ENCODE measurements around the gene DIO3. TPM values are rescaled to one million over a fixed set of nuclear protein-coding genes. Genes with fewer than 3 reads are reported as not detected.

Gene DIO3
- total RNA-seq, 1 experiment from 2014 or later: not detected

GRCh38 chr14:101600891-101601605 lies 39.8 kb downstream of the DIO3 start:
- H4K8ac ChIP-seq (replicated peaks; ENCODE audit: insufficient read length, low read depth, low read length): no peak overlapping the region
- H3K9ac ChIP-seq (ENCODE audit: extremely low read depth, insufficient read length, low read length): no peak overlapping the region
- no peaks in the 10 kb centered on the region for H3K79me2 ChIP-seq (ENCODE audit: insufficient read depth, low read length)
- no peak overlapping the region; a peak in 1 of 5 replicates for H3K4me3 Mint-ChIP-seq
- no peaks in the 10 kb centered on the region for H3K23me2 ChIP-seq (ENCODE audit: insufficient read length, low read depth, low read length, poor library complexity, severe bottlenecking)
- no peak overlapping the region for H3K27ac ChIP-seq (ENCODE audit: insufficient read length, low read depth, low read length)
- no peaks in the 10 kb centered on the region for H3K9me3 ChIP-seq (ENCODE audit: control insufficient read depth, low read depth, low read length)
- H3K27me3 Mint-ChIP-seq (ENCODE audit: low read depth): peaks cover 26% of the 10 kb centered on the region
- no peaks in the 10 kb centered on the region for H3K4me1 ChIP-seq (ENCODE audit: insufficient read depth, low read length)
- H4K91ac ChIP-seq (ENCODE audit: insufficient read length, low read depth, low read length): no peak overlapping the region
- no peak overlapping the region for H3K23ac ChIP-seq (ENCODE audit: insufficient read length, low read depth, low read length)
- H3K27ac Mint-ChIP-seq: no peak overlapping the region
- peaks cover 7 to 13% of the 10 kb centered on the region in 2 experiments for H3K9me3 Mint-ChIP-seq
- no peaks in the 10 kb centered on the region for H4K20me1 ChIP-seq (ENCODE audit: control insufficient read depth, insufficient read depth, insufficient read length)
- no peak overlapping the region for H3K4ac ChIP-seq (ENCODE audit: low read depth, low read length)
- WGBS (ENCODE audit: extremely low coverage, insufficient read length, low lambda C conversion rate): no CpG with 5 or more reads among the region's 12 CpGs
- no peak overlapping the region for H2BK120ac ChIP-seq (ENCODE audit: low read depth, low read length, poor library complexity, severe bottlenecking)
- no peak overlapping the region for H3K4me2 ChIP-seq (ENCODE audit: insufficient read depth, insufficient read length, low read length)
- H3K4me1 Mint-ChIP-seq: no peaks in the 10 kb centered on the region
- H2AFZ ChIP-seq (ENCODE audit: low read length): no peak overlapping the region
- H2AK5ac ChIP-seq (ENCODE audit: insufficient read length, low read length): no peak overlapping the region
- H2BK12ac ChIP-seq (ENCODE audit: insufficient read length, low read depth, low read length): no peak overlapping the region
- no peak for TF ChIP-seq CTCF (conservative IDR thresholded peaks at IDR 0.05)
- no peak overlapping the region for H3K56ac ChIP-seq (ENCODE audit: insufficient read length, low read depth, low read length)
- H2BK5ac ChIP-seq (ENCODE audit: insufficient read length, low read length): no peak overlapping the region
- no peak overlapping the region for H2BK20ac ChIP-seq (ENCODE audit: low read depth, low read length, poor library complexity, severe bottlenecking)
- H3K36me3 Mint-ChIP-seq (ENCODE audit: insufficient read depth in 1 of 3, low read depth in 3 of 3): peaks cover 0 to 3% (median 3%) of the 10 kb centered on the region in 3 experiments; a peak in 4 of 7 replicates
- no peak for DNase-seq
- H2BK15ac ChIP-seq (ENCODE audit: low read depth, low read length): no peak overlapping the region
- H3K79me1 ChIP-seq (ENCODE audit: insufficient read depth, low read depth, low read length, poor library complexity, severe bottlenecking): no peaks in the 10 kb centered on the region
- H3K27me3 ChIP-seq (ENCODE audit: insufficient read depth, low read length): no peaks in the 10 kb centered on the region
- no peak overlapping the region for H4K5ac ChIP-seq (ENCODE audit: insufficient read length, low read depth, low read length)
- H3K14ac ChIP-seq (ENCODE audit: insufficient read depth, low read length): no peak overlapping the region
- no peak overlapping the region for H3K18ac ChIP-seq (ENCODE audit: insufficient read length, low read depth, low read length)
- no peak overlapping the region for H3T11ph ChIP-seq (ENCODE audit: low read length)

Data from H9 (cell line).